Neural cell (in vitro differentiated cells): Measurements from ENCODE around the gene GPR161. TPM values are rescaled to one million over a fixed set of nuclear protein-coding genes. Genes with fewer than 3 reads are reported as not detected.

Experiments
- H2AFZ ChIP-seq: fragments of 200-600, 300-800 bp; sonication (generic), shearing (Covaris generic); 2 replicates; pipeline ENCODE4 v1.6.0; 2014; ENCODE audit warnings: low read depth, mild to moderate bottlenecking, antibody characterized with exemption, low read length, moderate library complexity
- H3F3A ChIP-seq: fragments of 200-600 bp; shearing (Covaris generic); 2 replicates; pipeline ENCODE4 v1.6.1; 2016; ENCODE audit warnings: mild to moderate bottlenecking, moderate library complexity, mixed read lengths, antibody characterized with exemption, low read length; ENCODE audit not compliant: insufficient read depth, poor library complexity, severe bottlenecking
- H3K27ac ChIP-seq: fragments of 200-600, 300-800 bp; sonication (generic), shearing (Covaris generic); 2 replicates; pipeline ENCODE4 v1.5.1; 2014; ENCODE audit warnings: mild to moderate bottlenecking, low read length, moderate library complexity
- H3K27me3 ChIP-seq: fragments of 300-800, 200-600 bp; sonication (generic), shearing (Covaris generic); 2 replicates; pipeline ENCODE4 v1.6.0; 2014; ENCODE audit warnings: mild to moderate bottlenecking, low read depth, low read length, moderate library complexity; ENCODE audit not compliant: insufficient read depth
- H3K36me3 ChIP-seq: fragments of 300-800, 200-600 bp; sonication (generic), shearing (Covaris generic); 2 replicates; pipeline ENCODE4 v1.5.1; 2014; ENCODE audit warnings: mild to moderate bottlenecking, antibody characterized with exemption, low read length, moderate library complexity; ENCODE audit not compliant: insufficient read depth
- H3K4me2 ChIP-seq: fragments of 300-800, 200-600 bp; sonication (generic), shearing (Covaris generic); 2 replicates; pipeline ENCODE4 v1.6.0; 2014; ENCODE audit warnings: mild to moderate bottlenecking, low read length
- H3K4me3 ChIP-seq: fragments of 300-800, 200-600 bp; sonication (generic), shearing (Covaris generic); 2 replicates; pipeline ENCODE4 v1.5.1; 2014; ENCODE audit warnings: mild to moderate bottlenecking, low read length, moderate library complexity
- H3K79me2 ChIP-seq: fragments of 200-600 bp; shearing (Covaris generic); replicated peaks from 2 replicates; pipeline ENCODE4 v1.6.0; 2014; ENCODE audit warnings: mild to moderate bottlenecking, low read length, moderate library complexity; ENCODE audit not compliant: insufficient read depth
- H3K9ac ChIP-seq: fragments of 300-800, 200-600 bp; sonication (generic), shearing (Covaris generic); 2 replicates; pipeline ENCODE4 v1.6.1; 2016; ENCODE audit warnings: mild to moderate bottlenecking, low read length, mixed read lengths
- H3K9me2 ChIP-seq: fragments of 200-600 bp; shearing (Covaris generic); 2 replicates; pipeline ENCODE4 v1.6.1; 2016; ENCODE audit warnings: mild to moderate bottlenecking, low read length, mixed read lengths; ENCODE audit not compliant: insufficient read depth
- H3K9me3 ChIP-seq: fragments of 200-600, 300-800 bp; sonication (generic), shearing (Covaris generic); 2 replicates; pipeline ENCODE4 v1.6.1; 2016; ENCODE audit warnings: mild to moderate bottlenecking, mixed run types, low read length, moderate library complexity, mixed read lengths
- H4K20me1 ChIP-seq: fragments of 200-600 bp; shearing (Covaris generic); 2 replicates; pipeline ENCODE4 v1.6.1; 2016; ENCODE audit warnings: mild to moderate bottlenecking, mixed run types; ENCODE audit not compliant: insufficient read depth
- CTCF ChIP-seq: fragments of 450-650 bp; IDR thresholded peaks from 2 replicates; pipeline ENCODE4 v1.5.1; 2014; ENCODE audit warnings: antibody characterized with exemption, mild to moderate bottlenecking, moderate library complexity; ENCODE audit not compliant: poor library complexity, severe bottlenecking
- EP300 ChIP-seq: fragments of 450-650 bp; conservative IDR thresholded peaks from 2 replicates; pipeline ENCODE4 v1.6.1; 2014; ENCODE audit warnings: antibody characterized with exemption, mild to moderate bottlenecking, moderate library complexity; ENCODE audit not compliant: poor library complexity, severe bottlenecking
- EZH2 ChIP-seq: fragments of 200-600, 300-800 bp; shearing (Covaris generic), sonication (generic); IDR thresholded peaks from 2 replicates; pipeline ENCODE4 v1.6.1; 2014; ENCODE audit warnings: antibody characterized with exemption, low read length, borderline replicate concordance, mild to moderate bottlenecking; ENCODE audit not compliant: insufficient read depth, poor library complexity, severe bottlenecking
- MXI1 ChIP-seq: fragments of 450-650 bp; conservative IDR thresholded peaks from 2 replicates; pipeline ENCODE4 v1.6.1; 2014; ENCODE audit warnings: antibody characterized with exemption, mild to moderate bottlenecking; ENCODE audit not compliant: poor library complexity, severe bottlenecking
- POLR2AphosphoS5 ChIP-seq: IDR thresholded peaks from 2 replicates; pipeline ENCODE4 v1.6.1; 2012
- RAD21 ChIP-seq: fragments of 450-650 bp; conservative IDR thresholded peaks from 2 replicates; pipeline ENCODE4 v1.6.1; 2014; ENCODE audit warnings: antibody characterized with exemption, mild to moderate bottlenecking, moderate library complexity
- REST ChIP-seq: IDR thresholded peaks from 2 replicates; pipeline ENCODE4 v1.6.1; 2012; ENCODE audit warnings: borderline replicate concordance
- SMC3 ChIP-seq: fragments of 450-650 bp; conservative IDR thresholded peaks from 2 replicates; pipeline ENCODE4 v1.6.1; 2014; ENCODE audit warnings: antibody characterized with exemption, mild to moderate bottlenecking, moderate library complexity; ENCODE audit not compliant: poor library complexity
- TAF1 ChIP-seq: IDR thresholded peaks from 2 replicates; pipeline ENCODE4 v1.6.1; 2012; ENCODE audit warnings: low read depth
- polyA plus RNA-seq: library from polyadenylated mRNA; depleted of rRNA; stranded (reverse); fragments of >200 nt; gene quantifications from 2 replicates; pipeline ENCODE4 v1.2.3, GENCODE V29; 2014

The GPR161 gene
- polyA plus RNA-seq, 1 donor from 2014 or later: 39.0 TPM

GRCh38 chr1:168178638-168179437 is 42.1 kb upstream of the GPR161 start, which contains the start of gene TIPRL:
TIPRL (plus strand) TSS chr1:168178962; CDS start chr1:168179078, 116 bp downstream.
- H3K79me2 ChIP-seq: peaks cover 26% of the 10 kb centered on the region
- no peaks in the 10 kb centered on the region for H3K9me2 ChIP-seq
- H3K4me2 ChIP-seq: peak within 1 kb of the TSS; percentile 93
- H4K20me1 ChIP-seq: no peaks in the 10 kb centered on the region
- peak within 1 kb of the TSS; percentile 92 for H3K27ac ChIP-seq
- H3K4me3 ChIP-seq: peak within 1 kb of the TSS; percentile 76
- TF ChIP-seq EP300 (peak; percentile 61), RAD21 (peak; percentile 58), REST (peak; percentile 66), CTCF (peak; percentile 84), EZH2 (no peak), MXI1 (peak; percentile 61), TAF1 (peak; percentile 88), SMC3 (peak; percentile 59), POLR2AphosphoS5 (peak; percentile 73)
- H2AFZ ChIP-seq: peak within 1 kb of the TSS; percentile 86
- H3K27me3 ChIP-seq: no peaks in the 10 kb centered on the region
- no peaks in the 10 kb centered on the region for H3K9me3 ChIP-seq
- no peaks in the 10 kb centered on the region for H3F3A ChIP-seq
- peak within 1 kb of the TSS; percentile 84 for H3K9ac ChIP-seq
- H3K36me3 ChIP-seq: no peaks in the 10 kb centered on the region

GRCh38 chr1:168178227-168178637 is 41.5 kb upstream of the GPR161 start:
- Histone ChIP-seq H3K79me2 (peaks cover 20% of the 10 kb centered on the region), H4K20me1 (no peaks in the 10 kb centered on the region), H3K9me3 (no peaks in the 10 kb centered on the region), H3K9ac (peak overlapping the region; percentile 84), H3K4me3 (peak overlapping the region; percentile 76), H3K27ac (peak overlapping the region; percentile 92), H2AFZ (peak overlapping the region; percentile 86), H3K9me2 (no peaks in the 10 kb centered on the region), H3K4me2 (no peak overlapping the region), H3F3A (no peaks in the 10 kb centered on the region), H3K36me3 (no peaks in the 10 kb centered on the region), H3K27me3 (no peaks in the 10 kb centered on the region)
- TF ChIP-seq EZH2: no peak
